Measurements from ENCODE around the gene SCGB1D1.

The SCGB1D1 gene

DNA sequence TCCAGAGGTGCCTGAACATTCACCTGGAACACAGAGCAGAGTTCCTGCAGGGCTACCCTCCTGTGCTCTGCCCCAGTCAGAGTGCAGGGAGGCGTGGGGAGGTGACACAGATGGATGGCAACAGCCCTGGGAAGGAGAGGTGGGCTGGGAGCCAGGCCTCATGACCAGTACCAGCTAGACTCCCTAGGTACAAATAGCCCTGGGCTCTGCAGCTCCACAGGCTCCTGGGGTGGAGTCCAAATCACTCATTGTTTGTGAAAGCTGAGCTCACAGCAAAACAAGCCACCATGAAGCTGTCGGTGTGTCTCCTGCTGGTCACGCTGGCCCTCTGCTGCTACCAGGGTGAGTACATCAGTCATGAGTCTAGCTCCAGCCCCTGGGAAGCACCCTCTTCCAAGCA lies 52.0 kb downstream of the SCGB1D1 start, which contains the start of gene SCGB1D2:
Gene SCGB1D2 (plus strand): TSS at position 219 of the 400 bp plus-strand sequence. CDS start 69 bp downstream, at position 288.
- Mint-ChIP-seq H3K36me3 (no peaks in the 10 kb centered on the region), H3K27me3 (peaks cover 15% of the 10 kb centered on the region), H3K9me3 (no peaks in the 10 kb centered on the region), H3K4me3 (no peak within 1 kb of the TSS), H3K4me1 (no peaks in the 10 kb centered on the region), H3K27ac (no peak within 1 kb of the TSS)
